Fibroblast of lung (primary cell): ENCODE data around the gene STIMATE. TPM values are rescaled to one million over a fixed set of nuclear protein-coding genes. Genes with fewer than 3 reads are reported as not detected.

Source experiments
- DNase-seq, 2 donors: peaks; one replicate each; pipeline versions ENCODE4 v3.0.0 to v3.0.0-alpha.2; 2010; ENCODE audit warnings: low read depth in 2 of 2
- H2AFZ ChIP-seq: 2 replicates; pipeline ENCODE4 v1.5.1; 2012; ENCODE audit warnings: low read length, control low read depth, inconsistent platforms
- H3K27ac ChIP-seq: 2 replicates; pipeline ENCODE4 v1.5.1; 2011; ENCODE audit warnings: low read length, control low read depth; ENCODE audit not compliant: insufficient read depth
- H3K27me3 ChIP-seq: 2 replicates; pipeline ENCODE4 v1.5.1; 2011; ENCODE audit warnings: mild to moderate bottlenecking, low read length; ENCODE audit not compliant: control insufficient read depth, insufficient read depth
- H3K36me3 ChIP-seq: 2 replicates; pipeline ENCODE4 v1.5.1; 2011; ENCODE audit warnings: low read length; ENCODE audit not compliant: control insufficient read depth, insufficient read depth
- H3K4me1 ChIP-seq: 2 replicates; pipeline ENCODE4 v1.5.1; 2011; ENCODE audit warnings: low read length; ENCODE audit not compliant: control insufficient read depth, insufficient read depth; ENCODE audit errors: extremely low read depth
- H3K4me2 ChIP-seq: 2 replicates; pipeline ENCODE4 v1.5.1; 2011; ENCODE audit warnings: low read length, control low read depth; ENCODE audit not compliant: insufficient read depth; ENCODE audit errors: extremely low read depth
- H3K4me3 ChIP-seq, 4 experiments: fragments of 200-600 bp in 1 of 4; sonication (generic) in 1 of 4; replicated peaks in 1 of 4; 2 replicates each; pipeline ENCODE4 v1.5.1; 2011 to 2016; ENCODE audit warnings: low read length in 4 of 4, low read depth in 3 of 4, mild to moderate bottlenecking in 3 of 4, control low read depth in 2 of 4, inconsistent platforms in 1 of 4, mixed read lengths in 1 of 4; ENCODE audit not compliant: insufficient read depth in 1 of 4; ENCODE audit errors: control extremely low read depth in 1 of 4
- H3K79me2 ChIP-seq: 2 replicates; pipeline ENCODE4 v1.5.1; 2012; ENCODE audit warnings: mild to moderate bottlenecking, low read length, inconsistent platforms; ENCODE audit not compliant: control insufficient read depth, insufficient read depth
- H3K9ac ChIP-seq: 2 replicates; pipeline ENCODE4 v1.5.1; 2011; ENCODE audit warnings: mild to moderate bottlenecking, low read length, control low read depth; ENCODE audit not compliant: insufficient read depth
- H3K9me3 ChIP-seq: 2 replicates; pipeline ENCODE4 v1.5.1; 2012; ENCODE audit warnings: low read depth, low read length; ENCODE audit not compliant: control insufficient read depth, insufficient read depth
- H4K20me1 ChIP-seq: 2 replicates; pipeline ENCODE4 v1.5.1; 2011; ENCODE audit warnings: low read length; ENCODE audit not compliant: control insufficient read depth, insufficient read depth; ENCODE audit errors: extremely low read depth
- EZH2 ChIP-seq: IDR thresholded peaks from 2 replicates; pipeline ENCODE4 v1.5.1; 2012; ENCODE audit warnings: low read length, control low read depth, mild to moderate bottlenecking; ENCODE audit errors: missing control alignments
- polyA plus RNA-seq, 2 donors: library from polyadenylated mRNA; depleted of rRNA in 1 of 2; stranded (reverse) in 1 of 2; unstranded in 1 of 2; fragments of >200 nt; gene quantifications; 2 replicates each; pipeline ENCODE4 v1.2.1, GENCODE V29; 2011 to 2012; ENCODE audit warnings: missing spikeins in 1 of 2
- total RNA-seq: library from RNA; depleted of rRNA; stranded (reverse); fragments of >200 nt; gene quantifications from 2 replicates; pipeline ENCODE4 v1.2.1, GENCODE V29; 2014
- TF ChIP-seq, protein P1 (sequence below), 2 donors: IDR thresholded peaks in 1 of 2; conservative IDR thresholded peaks in 1 of 2; 1 replicate in 1 of 2; 2 replicates in 1 of 2; pipeline ENCODE4 v1.5.1; 2011 to 2012; ENCODE audit warnings: low read length in 2 of 2, control low read depth in 1 of 2, inconsistent platforms in 1 of 2, low read depth in 1 of 2, mild to moderate bottlenecking in 1 of 2

Gene STIMATE
- total and polyA plus RNA-seq, 2 donors (not counting 1 experiment from before 2014, with no cell fraction given) = 11.6 to 13.0 TPM

GRCh38 chr3:52836471-52836845, 60.9 kb downstream of the STIMATE start:
- H3K36me3 ChIP-seq = no peaks in the 10 kb centered on the region
- H3K4me3 ChIP-seq = no peak overlapping the region
- no peaks in the 10 kb centered on the region for H4K20me1 ChIP-seq
- no peaks in the 10 kb centered on the region for H3K27me3 ChIP-seq
- H3K9me3 ChIP-seq = no peaks in the 10 kb centered on the region
- H3K79me2 ChIP-seq = no peaks in the 10 kb centered on the region
- H3K27ac ChIP-seq = no peak overlapping the region
- TF ChIP-seq, protein P1, sequence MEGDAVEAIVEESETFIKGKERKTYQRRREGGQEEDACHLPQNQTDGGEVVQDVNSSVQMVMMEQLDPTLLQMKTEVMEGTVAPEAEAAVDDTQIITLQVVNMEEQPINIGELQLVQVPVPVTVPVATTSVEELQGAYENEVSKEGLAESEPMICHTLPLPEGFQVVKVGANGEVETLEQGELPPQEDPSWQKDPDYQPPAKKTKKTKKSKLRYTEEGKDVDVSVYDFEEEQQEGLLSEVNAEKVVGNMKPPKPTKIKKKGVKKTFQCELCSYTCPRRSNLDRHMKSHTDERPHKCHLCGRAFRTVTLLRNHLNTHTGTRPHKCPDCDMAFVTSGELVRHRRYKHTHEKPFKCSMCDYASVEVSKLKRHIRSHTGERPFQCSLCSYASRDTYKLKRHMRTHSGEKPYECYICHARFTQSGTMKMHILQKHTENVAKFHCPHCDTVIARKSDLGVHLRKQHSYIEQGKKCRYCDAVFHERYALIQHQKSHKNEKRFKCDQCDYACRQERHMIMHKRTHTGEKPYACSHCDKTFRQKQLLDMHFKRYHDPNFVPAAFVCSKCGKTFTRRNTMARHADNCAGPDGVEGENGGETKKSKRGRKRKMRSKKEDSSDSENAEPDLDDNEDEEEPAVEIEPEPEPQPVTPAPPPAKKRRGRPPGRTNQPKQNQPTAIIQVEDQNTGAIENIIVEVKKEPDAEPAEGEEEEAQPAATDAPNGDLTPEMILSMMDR (conservative IDR thresholded peaks at IDR 0.05 in 1 of 2, IDR thresholded peaks at IDR 0.05 in 1 of 2; ENCODE audit: low read depth in 1 of 2, low read length in 2 of 2) = no peak
- no peak for TF ChIP-seq EZH2
- H3K4me1 ChIP-seq = peaks cover 15% of the 10 kb centered on the region
- H3K9ac ChIP-seq = no peak overlapping the region
- no peak overlapping the region for H2AFZ ChIP-seq
- no peak overlapping the region for H3K4me2 ChIP-seq
- no peak for DNase-seq

GRCh38 chr3:52835766-52836470, 61.4 kb downstream of the STIMATE start:
- Histone ChIP-seq H3K9ac (no peak overlapping the region), H3K9me3 (no peaks in the 10 kb centered on the region), H3K27me3 (no peaks in the 10 kb centered on the region), H3K79me2 (no peaks in the 10 kb centered on the region), H3K4me3 (no peak overlapping the region), H3K4me2 (no peak overlapping the region), H3K36me3 (no peaks in the 10 kb centered on the region), H4K20me1 (no peaks in the 10 kb centered on the region), H3K27ac (no peak overlapping the region), H2AFZ (no peak overlapping the region), H3K4me1 (peaks cover 20% of the 10 kb centered on the region)
- TF ChIP-seq EZH2 = no peak
- TF ChIP-seq, protein P1 (conservative IDR thresholded peaks at IDR 0.05 in 1 of 2, IDR thresholded peaks at IDR 0.05 in 1 of 2; ENCODE audit: low read depth in 1 of 2, low read length in 2 of 2) = no peak
- DNase-seq = no peak

GRCh38 chr3:52834871-52835501, 62.4 kb downstream of the STIMATE start, which contains the start of gene MUSTN1:
Gene MUSTN1, minus strand, starts transcription at chr3:52835019. Its CDS starts 71 bp downstream, at chr3:52834948.
- H3K79me2 ChIP-seq = no peaks in the 10 kb centered on the region
- no peaks in the 10 kb centered on the region for H3K9me3 ChIP-seq
- no peak within 1 kb of the TSS for H3K9ac ChIP-seq
- H4K20me1 ChIP-seq = no peaks in the 10 kb centered on the region
- no peak within 1 kb of the TSS for H3K4me3 ChIP-seq
- no peaks in the 10 kb centered on the region for H3K27me3 ChIP-seq
- TF ChIP-seq, protein P1 (conservative IDR thresholded peaks at IDR 0.05 in 1 of 2, IDR thresholded peaks at IDR 0.05 in 1 of 2; ENCODE audit: low read depth in 1 of 2, low read length in 2 of 2) = no peak
- TF ChIP-seq EZH2 = no peak
- no peak within 1 kb of the TSS for H2AFZ ChIP-seq
- no peak within 1 kb of the TSS for H3K27ac ChIP-seq
- H3K36me3 ChIP-seq = no peaks in the 10 kb centered on the region
- peak within 1 kb of the TSS; percentile 23 for H3K4me2 ChIP-seq
- peak in 1 of 2 donors; percentile 40 for DNase-seq
- peaks cover 22% of the 10 kb centered on the region for H3K4me1 ChIP-seq
